Measurements from ENCODE around the gene ADAM10. TPM values are rescaled to one million over a fixed set of nuclear protein-coding genes. Genes with fewer than 3 reads are reported as not detected.

ADAM10 gene
- total and polyA plus RNA-seq, 2 of the 4 experiments (the other 2 are of a cell fraction) = 110 to 185 TPM

DNA sequence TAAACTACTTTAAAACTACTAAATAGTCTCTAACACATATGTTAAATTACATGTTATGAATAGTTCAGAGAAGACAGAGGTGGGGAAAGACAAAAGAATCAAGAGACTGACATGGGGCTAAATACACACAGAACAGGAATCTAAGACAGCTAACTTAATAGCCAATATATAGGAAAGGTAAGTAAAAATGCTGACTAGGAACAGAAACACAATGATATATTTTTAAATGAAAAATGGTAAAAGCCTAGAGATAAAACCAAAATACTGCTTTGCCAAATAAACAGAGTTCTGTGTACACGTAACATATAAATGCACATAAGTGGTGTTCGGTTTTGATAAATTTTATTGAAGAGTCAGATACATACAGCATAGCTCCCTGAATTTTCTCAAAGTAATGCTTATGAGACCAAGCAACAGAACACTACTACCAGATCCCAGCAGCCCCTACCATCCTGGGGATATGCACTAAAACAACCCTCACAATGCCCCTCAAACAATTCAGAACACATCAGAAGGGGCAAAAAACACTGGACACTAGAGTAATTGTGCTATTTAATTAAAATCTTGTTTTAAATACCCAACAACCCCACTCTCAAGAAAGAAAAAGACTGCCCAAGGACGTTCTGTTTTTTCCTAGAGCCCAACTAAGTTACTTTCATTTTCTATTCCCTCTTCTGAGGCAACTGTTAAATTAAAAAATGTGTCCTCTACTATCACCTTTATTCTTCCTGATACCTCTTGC, 121.1 kb downstream of the ADAM10 start:
- H4K91ac ChIP-seq (ENCODE audit: insufficient read depth, low read depth, low read length) = no peak overlapping the region
- no peak overlapping the region for H2AFZ ChIP-seq (replicated peaks; ENCODE audit: low read length, poor library complexity)
- no peaks in the 10 kb centered on the region for H3K27me3 ChIP-seq (ENCODE audit: control insufficient read depth, insufficient read depth, low read length)
- TF ChIP-seq, protein P1, sequence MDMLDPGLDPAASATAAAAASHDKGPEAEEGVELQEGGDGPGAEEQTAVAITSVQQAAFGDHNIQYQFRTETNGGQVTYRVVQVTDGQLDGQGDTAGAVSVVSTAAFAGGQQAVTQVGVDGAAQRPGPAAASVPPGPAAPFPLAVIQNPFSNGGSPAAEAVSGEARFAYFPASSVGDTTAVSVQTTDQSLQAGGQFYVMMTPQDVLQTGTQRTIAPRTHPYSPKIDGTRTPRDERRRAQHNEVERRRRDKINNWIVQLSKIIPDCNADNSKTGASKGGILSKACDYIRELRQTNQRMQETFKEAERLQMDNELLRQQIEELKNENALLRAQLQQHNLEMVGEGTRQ (IDR thresholded peaks at IDR 0.05; ENCODE audit: low read depth, low read length) = no peak
- TF ChIP-seq MAFK (IDR thresholded peaks at IDR 0.05; ENCODE audit: low read depth, low read length) (peak; percentile 19; the same call in 1 of the 2 replicates), RAD21 (IDR thresholded peaks at IDR 0.05; ENCODE audit: low read length) (no peak), CHD1 (IDR thresholded peaks at IDR 0.05; ENCODE audit: low read depth, low read length) (no peak), BHLHE40 (IDR thresholded peaks at IDR 0.05; ENCODE audit: low read depth, low read length) (no peak), SMC3 (IDR thresholded peaks at IDR 0.05; ENCODE audit: low read depth, low read length) (no peak)
- no peak overlapping the region for H2AK5ac ChIP-seq (ENCODE audit: low read depth, low read length)
- intact Hi-C loops (cut with micrococcal nuclease) = loop anchor here (5.0 kb wide), 1 partner anchor 119 kb away; the partner anchor contains the start of gene ADAM10
- ChIA-PET CTCF (interaction anchor here (1.2 kb wide), 1 partner anchor 330 kb away, joined by 3 read pairs; no protein-coding TSS in a partner anchor), POLR2A (ENCODE audit: unreplicated experiment) (interaction anchor here (0.8 kb wide), 1 partner anchor 121 kb away, joined by 3 read pairs; the partner anchor contains the start of gene ADAM10)
- H3K4me2 ChIP-seq (ENCODE audit: low read depth, low read length) = peak overlapping the region; percentile 100
- peak overlapping the region; percentile 84 for H3K27ac ChIP-seq (ENCODE audit: insufficient read depth, low read length)
- dilution Hi-C loops (cut with HindIII; ENCODE audit: low sequenced_read_pairs, unreplicated experiment) = no loop called here
- no peak overlapping the region for H2AK9ac ChIP-seq (replicated peaks; ENCODE audit: low read depth, low read length, poor library complexity)
- H4K20me1 ChIP-seq (ENCODE audit: insufficient read depth, low read length) = no peaks in the 10 kb centered on the region
- H3K56ac ChIP-seq (ENCODE audit: extremely low read depth, insufficient read depth, low read length) = no peak overlapping the region
- peaks cover 4 to 29% of the 10 kb centered on the region in 2 experiments for H3K79me1 ChIP-seq (ENCODE audit: low read depth in 1 of 2, low read length in 2 of 2)
- H3K9ac ChIP-seq (ENCODE audit: low read depth, low read length) = peak overlapping the region; percentile 83
- peak; percentile 63 for ATAC-seq (ENCODE audit: low read depth)
- BruUV-seq (replicated peaks) = no TSS peak
- in situ Hi-C loops (cut with MboI; ENCODE audit: low sequenced_read_pairs) = no loop called here
- 0 out of 2 replicates have a peak, but pooled peaks cover 1% of the 10 kb centered on the region for H3K4me1 ChIP-seq (ENCODE audit: control insufficient read depth, insufficient read depth, low read length)
- DNase-seq = no peak
- 0 out of 2 replicates have a peak overlapping the region, but pooled peaks have one; percentile 24 for H3K14ac ChIP-seq (replicated peaks; ENCODE audit: low read depth, low read length)
- H3K4ac ChIP-seq (ENCODE audit: low read depth, low read length) = peak overlapping the region; percentile 60; the same call in 1 of the 2 replicates
- no peak overlapping the region for H2BK15ac ChIP-seq (ENCODE audit: low read depth, low read length)
- no peaks in the 10 kb centered on the region for H3K9me3 ChIP-seq (ENCODE audit: control insufficient read depth, insufficient read depth, low read length)
- peak overlapping the region; percentile 41 for H2BK5ac ChIP-seq (ENCODE audit: low read depth, low read length, poor library complexity, severe bottlenecking)
- WGBS, 2 experiments (ENCODE audit: extremely low coverage in 2 of 2, insufficient read length in 1 of 2) = no CpG with 5 or more reads among the region's 3 CpGs
- peaks cover 12% of the 10 kb centered on the region for H3K36me3 ChIP-seq (ENCODE audit: control insufficient read depth, insufficient read depth, low read length)
- no peak overlapping the region for H2BK20ac ChIP-seq (ENCODE audit: low read depth, low read length)
- H3K4me3 ChIP-seq (ENCODE audit: insufficient read depth, low read depth, low read length) = peak overlapping the region; percentile 47; the same call in 1 of the 2 replicates
- no peak overlapping the region for H3K23ac ChIP-seq (ENCODE audit: low read depth, low read length)
- no peak overlapping the region for H2BK120ac ChIP-seq (ENCODE audit: low read depth, low read length)
- H3K9me1 ChIP-seq (ENCODE audit: insufficient read depth, low read length) = no peaks in the 10 kb centered on the region
- peak overlapping the region; percentile 16 to 62; a peak in 2 of 4 replicates for H4K8ac ChIP-seq (ENCODE audit: low read depth in 2 of 2, low read length in 2 of 2)
- peak overlapping the region; percentile 97 for H4K5ac ChIP-seq (ENCODE audit: low read depth, low read length)
- H3K18ac ChIP-seq (ENCODE audit: low read depth, low read length) = peak overlapping the region; percentile 99
